Mesodermal cell (in vitro differentiated cells): ENCODE measurements around the gene ADCY3.

Experiments used
- H3K27ac ChIP-seq: 2 replicates; pipeline ENCODE4 v1.7.0; 2013; ENCODE audit warnings: mild to moderate bottlenecking, low read depth, low read length, moderate library complexity; ENCODE audit not compliant: severe bottlenecking
- H3K36me3 ChIP-seq: 2 replicates; pipeline ENCODE4 v1.7.1; 2013; ENCODE audit warnings: mild to moderate bottlenecking, low read length, moderate library complexity; ENCODE audit not compliant: control insufficient read depth, insufficient read depth
- H3K4me1 ChIP-seq: one replicate; pipeline ENCODE4 v1.7.1; 2013; ENCODE audit warnings: mild to moderate bottlenecking, low read length; ENCODE audit not compliant: insufficient read depth, control insufficient read depth, poor library complexity, severe bottlenecking
- H3K4me3 ChIP-seq: 2 replicates; pipeline ENCODE4 v1.7.0; 2013; ENCODE audit warnings: low read length, control low read depth, mild to moderate bottlenecking; ENCODE audit not compliant: insufficient read depth, poor library complexity, severe bottlenecking; ENCODE audit errors: extremely low read depth
- H3K9me3 ChIP-seq: 2 replicates; pipeline ENCODE4 v1.7.1; 2013; ENCODE audit warnings: mild to moderate bottlenecking, low read length, moderate library complexity; ENCODE audit not compliant: control insufficient read depth
- WGBS, 2 experiments: methylation state at CpG; one replicate each; pipeline ENCODE4 v1.1.5; 2013; ENCODE audit warnings: missing lambda C conversion rate in 2 of 2; ENCODE audit not compliant: insufficient coverage in 2 of 2; 5-methylcytosine and 5-hydroxymethylcytosine counted together

Gene ADCY3

DNA sequence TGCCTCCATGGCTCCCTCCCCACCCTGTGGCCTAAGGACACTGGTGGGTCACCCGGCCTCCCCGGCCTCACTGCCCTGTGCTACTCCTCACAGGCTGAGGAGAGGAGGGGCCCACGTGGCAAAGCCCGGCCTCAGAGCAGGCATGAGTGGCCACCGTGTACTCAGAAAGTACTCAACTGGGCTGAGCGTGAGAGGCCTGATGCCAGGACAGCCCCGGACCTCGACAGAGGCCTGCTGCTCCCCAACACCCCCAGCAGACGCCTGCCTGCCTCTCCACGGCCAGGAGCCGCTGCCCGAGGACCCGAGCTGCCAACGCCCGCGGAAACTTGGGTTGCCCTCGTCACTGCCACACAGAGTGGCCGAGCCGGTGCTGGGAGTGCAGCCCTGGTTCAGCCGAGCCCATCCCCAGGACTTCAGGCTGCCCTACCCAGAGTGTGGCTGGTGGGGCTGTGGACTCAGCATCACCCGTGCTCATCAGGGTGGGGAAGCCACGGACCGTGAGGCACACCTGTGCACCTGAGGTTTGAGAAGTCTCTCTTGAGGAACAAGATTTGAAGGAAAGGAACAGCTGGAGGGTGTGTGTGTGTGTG is 67.5 kb downstream of the ADCY3 start:
- peaks cover 20% of the 10 kb centered on the region for H3K4me1 ChIP-seq
- no peak overlapping the region for H3K4me3 ChIP-seq
- peaks cover 13% of the 10 kb centered on the region for H3K9me3 ChIP-seq
- WGBS, 2 experiments = 94 to 97% methylated on average over 17 to 23 of the region's 23 CpGs
- H3K27ac ChIP-seq = no peak overlapping the region
- peaks cover 7% of the 10 kb centered on the region for H3K36me3 ChIP-seq

DNA sequence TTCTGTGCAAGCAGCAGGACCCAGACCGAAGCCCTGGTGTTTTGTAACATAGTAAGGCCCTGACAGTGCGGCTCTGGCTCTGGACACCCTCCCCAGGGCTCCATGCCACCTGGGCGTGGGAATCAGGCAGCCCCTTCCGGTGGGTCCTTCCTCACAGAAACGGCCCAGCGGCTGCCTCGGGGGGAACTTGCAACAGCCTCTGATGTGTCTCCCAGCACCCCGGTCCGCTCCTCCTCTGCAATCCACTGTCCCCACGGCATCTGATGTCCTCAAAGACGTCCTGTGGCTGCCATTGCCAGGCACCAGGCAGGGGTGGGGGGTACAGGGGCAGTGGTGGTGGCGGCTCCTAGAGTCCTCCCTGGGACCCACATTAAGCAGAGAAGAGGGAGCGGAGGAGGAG is 68.0 kb downstream of the ADCY3 start:
- 92 to 96% methylated on average over 8 to 13 of the region's 13 CpGs for WGBS, 2 experiments
- Histone ChIP-seq H3K27ac (no peak overlapping the region), H3K36me3 (peaks cover 7% of the 10 kb centered on the region), H3K4me3 (no peak overlapping the region), H3K4me1 (peaks cover 20% of the 10 kb centered on the region), H3K9me3 (peaks cover 18% of the 10 kb centered on the region)

DNA sequence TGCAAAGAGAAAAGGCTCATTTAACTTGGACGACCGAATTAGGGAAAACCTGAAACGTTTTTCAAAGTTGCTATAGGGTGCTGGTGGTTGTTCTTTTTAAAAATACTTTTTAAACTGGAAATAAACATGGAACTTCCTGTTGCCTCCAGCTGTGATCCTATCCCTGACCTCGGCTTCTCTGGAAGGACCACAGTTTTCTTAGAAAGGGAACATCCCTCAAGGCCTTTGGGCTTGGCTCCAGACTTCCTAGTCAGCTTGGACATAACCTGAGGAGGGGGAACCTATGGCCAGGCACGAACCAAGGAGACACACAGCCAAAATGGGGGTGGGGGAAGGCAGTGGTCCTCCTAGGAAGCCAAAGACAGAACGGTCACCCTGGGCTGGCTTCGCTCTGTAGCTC is 69.1 kb downstream of the ADCY3 start:
- peaks cover 12% of the 10 kb centered on the region for H3K4me1 ChIP-seq
- H3K4me3 ChIP-seq = no peak overlapping the region
- WGBS, 2 experiments = 87 to 92% methylated on average over 6 of the region's 7 CpGs
- H3K36me3 ChIP-seq = peaks cover 7% of the 10 kb centered on the region
- peaks cover 22% of the 10 kb centered on the region for H3K9me3 ChIP-seq
- H3K27ac ChIP-seq = no peak overlapping the region

DNA sequence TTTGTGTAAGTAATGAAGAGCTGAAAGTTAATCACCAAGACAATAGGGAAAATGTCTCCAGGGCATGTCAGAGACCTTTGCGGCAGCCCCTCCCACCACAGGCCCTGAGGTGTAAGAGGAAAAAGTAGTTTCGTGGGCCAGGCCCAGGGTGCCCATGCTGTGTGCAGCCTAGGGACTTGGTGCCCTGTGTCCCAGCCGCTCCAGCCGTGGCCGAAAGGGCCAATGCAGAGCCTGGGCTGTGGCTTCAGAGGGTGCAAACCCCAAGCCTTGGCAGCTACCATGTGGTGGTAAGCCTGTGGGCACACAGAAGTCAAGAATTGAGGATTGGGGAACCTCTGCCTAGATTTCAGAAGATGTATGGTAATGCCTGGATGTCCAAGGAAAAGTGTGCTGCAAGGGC is 74.3 kb downstream of the ADCY3 start:
- no peak overlapping the region for H3K4me3 ChIP-seq
- no peaks in the 10 kb centered on the region for H3K36me3 ChIP-seq
- WGBS, 2 experiments = 94 to 97% methylated on average over 3 to 5 of the region's 5 CpGs
- no peaks in the 10 kb centered on the region for H3K4me1 ChIP-seq
- no peak overlapping the region for H3K27ac ChIP-seq
- peaks cover 22% of the 10 kb centered on the region for H3K9me3 ChIP-seq

DNA sequence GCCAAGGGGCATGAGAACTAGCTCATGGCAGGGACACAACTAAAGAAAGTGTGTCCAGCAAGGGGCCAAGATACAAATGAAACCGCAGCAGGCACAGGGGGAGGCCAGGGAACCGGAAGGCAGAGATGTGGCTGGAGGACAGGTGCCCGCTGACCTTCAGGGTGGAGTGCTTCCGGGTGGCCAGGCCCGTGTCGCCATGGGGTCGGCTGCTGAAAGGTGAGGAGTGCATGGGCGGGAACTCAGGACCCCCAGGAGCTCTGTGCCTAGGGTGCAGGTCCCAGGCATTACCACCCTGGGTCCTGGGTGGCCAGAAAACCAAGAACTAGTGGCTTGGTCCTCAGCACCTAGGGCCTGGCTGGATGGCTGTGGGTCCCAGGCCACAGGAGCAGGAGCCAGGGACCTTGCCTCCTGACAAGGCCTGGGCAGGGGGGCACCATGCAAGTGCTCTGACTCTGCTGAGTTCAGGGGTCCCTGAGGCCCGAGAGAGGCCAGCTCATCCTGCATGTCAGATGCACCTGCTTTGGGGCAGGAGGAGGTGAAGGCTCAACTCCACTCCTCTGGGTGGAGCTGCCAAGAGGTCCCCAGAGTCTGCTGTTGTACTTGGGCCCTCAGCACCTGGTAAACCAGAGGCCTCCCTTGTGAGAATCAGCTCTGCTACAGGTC is 75.9 kb downstream of the ADCY3 start:
- H3K4me3 ChIP-seq = no peak overlapping the region
- 94 to 99% methylated on average over 2 to 9 of the region's 9 CpGs for WGBS, 2 experiments

DNA sequence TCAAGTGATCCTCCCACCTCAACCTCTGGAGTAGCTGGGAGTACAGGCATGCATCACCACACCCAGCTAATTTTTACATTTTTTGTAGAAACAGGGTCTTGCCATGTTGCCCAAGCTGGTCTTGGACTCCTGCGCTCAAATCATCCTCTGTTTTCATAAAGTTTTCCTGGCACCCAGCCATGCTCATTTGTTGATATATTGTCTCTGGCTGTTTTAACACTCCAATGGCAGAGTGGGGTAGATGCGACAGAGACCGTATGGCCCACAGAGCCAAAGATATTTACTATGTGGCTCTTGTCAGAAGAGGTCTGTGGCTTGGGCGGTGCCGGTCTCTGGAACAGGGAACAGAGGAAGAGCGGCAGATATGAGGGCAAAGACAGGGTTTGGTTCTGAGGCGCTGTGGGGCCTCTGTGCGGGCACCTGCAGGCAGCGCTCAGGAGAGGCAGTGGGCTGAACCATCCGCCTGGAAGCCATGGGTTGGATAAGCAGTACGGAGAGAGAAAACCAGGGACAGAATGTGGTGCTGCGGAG is 76.6 kb downstream of the ADCY3 start:
- peaks cover 2% of the 10 kb centered on the region for H3K36me3 ChIP-seq
- H3K4me3 ChIP-seq = no peak overlapping the region
- H3K27ac ChIP-seq = no peak overlapping the region
- 93 to 99% methylated on average over 9 to 12 of the region's 12 CpGs for WGBS, 2 experiments
- H3K4me1 ChIP-seq = no peaks in the 10 kb centered on the region
- peaks cover 14% of the 10 kb centered on the region for H3K9me3 ChIP-seq

More for the DNA sequence above, 75.9 kb downstream of the ADCY3 start:
- Histone ChIP-seq H3K27ac (no peak overlapping the region), H3K36me3 (peaks cover 1% of the 10 kb centered on the region), H3K9me3 (peaks cover 22% of the 10 kb centered on the region), H3K4me1 (no peaks in the 10 kb centered on the region)

DNA sequence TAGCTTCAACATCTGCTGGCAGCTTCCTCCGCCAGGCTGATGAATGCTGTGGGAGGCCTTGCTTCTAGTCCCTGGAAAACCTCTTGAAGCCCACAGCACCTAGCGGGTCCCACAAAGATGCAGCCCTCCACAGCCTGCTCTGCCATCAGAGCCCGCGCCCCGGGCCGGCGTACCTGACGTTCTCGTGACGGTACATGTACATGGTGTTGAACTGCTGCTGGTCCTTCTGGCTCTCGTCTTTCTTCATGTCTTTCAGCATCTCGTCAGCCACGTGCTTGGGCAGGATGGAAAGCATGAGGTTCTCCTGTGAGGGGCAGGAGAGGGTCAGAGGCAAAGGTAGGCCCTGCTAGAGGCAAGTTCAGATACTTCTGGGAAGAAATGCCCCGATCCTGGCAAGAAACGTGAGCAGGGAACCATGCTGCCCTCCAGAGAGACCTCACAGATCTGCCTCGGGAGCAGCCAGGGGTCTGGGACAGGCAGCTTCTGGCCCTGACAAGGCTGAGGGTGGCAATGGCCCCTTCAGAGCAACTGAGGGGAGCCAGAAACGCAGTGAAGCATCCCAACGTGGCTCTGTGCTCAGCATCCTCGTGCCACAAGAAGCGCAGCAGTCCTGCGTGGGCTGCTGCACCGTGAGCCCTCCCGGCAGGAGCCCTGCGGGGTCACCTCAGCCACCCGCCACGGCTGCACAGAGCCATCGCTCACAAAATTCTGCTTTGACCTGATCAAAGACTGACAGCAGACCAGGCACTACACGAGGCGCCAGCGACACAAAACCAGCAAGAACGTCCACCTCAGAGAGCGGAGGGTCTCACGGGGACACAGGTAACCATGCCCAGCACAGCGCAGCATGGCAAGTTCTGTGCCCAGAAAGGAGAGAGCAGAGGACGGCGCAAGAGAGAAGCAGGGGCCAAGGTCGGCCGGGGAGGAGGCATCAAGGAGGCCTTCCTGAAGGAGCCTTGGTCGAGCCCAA is 77.7 kb downstream of the ADCY3 start:
- Histone ChIP-seq H3K4me3 (no peak overlapping the region), H3K27ac (no peak overlapping the region), H3K9me3 (peaks cover 7% of the 10 kb centered on the region), H3K4me1 (no peaks in the 10 kb centered on the region), H3K36me3 (peaks cover 2% of the 10 kb centered on the region)
- WGBS, 2 experiments = 92 to 95% methylated on average over 38 to 39 of the region's 39 CpGs

DNA sequence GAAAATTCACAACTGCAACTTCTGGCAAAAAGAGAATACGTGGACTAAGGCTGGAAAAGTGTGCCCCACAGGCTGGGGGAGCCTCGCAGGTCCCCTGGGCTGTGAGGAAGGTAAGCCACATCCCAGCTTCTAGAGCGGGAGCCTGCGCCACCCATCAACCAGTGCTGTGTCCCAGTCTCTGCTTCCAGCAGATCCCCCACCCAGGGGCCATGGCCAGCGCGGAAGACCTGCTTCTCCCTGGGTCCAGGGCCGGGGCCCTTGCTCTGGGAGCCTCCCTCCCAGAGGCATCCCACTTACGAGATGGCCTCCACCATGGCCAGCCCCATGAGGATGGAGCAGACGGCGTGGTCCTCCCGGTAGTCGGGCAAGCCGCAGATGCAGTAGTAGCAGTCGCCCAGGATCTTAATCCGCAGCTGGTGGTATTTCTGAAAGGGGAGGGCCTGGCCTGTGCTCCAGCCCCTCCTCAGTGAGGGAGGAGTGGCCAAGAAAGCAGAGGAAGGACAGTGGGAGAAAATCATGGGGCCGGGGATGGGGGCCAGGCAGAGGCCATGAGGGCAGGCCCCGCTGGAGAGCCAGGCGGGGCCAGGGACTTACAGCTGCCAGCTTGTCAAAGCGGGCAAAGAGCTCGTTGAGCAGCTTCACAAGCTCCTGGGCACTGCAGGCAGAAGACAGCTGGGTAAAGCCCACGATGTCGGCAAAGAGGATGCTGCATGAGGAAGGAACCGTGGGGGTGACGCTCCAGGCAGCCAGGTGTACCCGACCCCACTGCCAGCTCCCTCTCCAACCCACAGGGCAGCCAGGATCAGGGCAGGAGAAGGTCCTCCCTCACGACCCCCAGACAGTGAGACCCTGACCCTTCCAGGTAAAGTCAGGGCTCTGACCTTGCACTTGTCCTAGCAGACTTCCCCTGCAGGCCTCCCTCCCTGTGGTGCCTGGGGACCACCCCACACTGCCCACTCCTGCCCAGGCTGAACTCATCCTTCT is 78.8 kb downstream of the ADCY3 start:
- peaks cover 8% of the 10 kb centered on the region for H3K36me3 ChIP-seq
- no peak overlapping the region for H3K27ac ChIP-seq
- H3K4me1 ChIP-seq = no peaks in the 10 kb centered on the region
- no peak overlapping the region for H3K4me3 ChIP-seq
- WGBS, 2 experiments = 88 to 90% methylated on average over 20 to 25 of the region's 26 CpGs
- peaks cover 2% of the 10 kb centered on the region for H3K9me3 ChIP-seq

DNA sequence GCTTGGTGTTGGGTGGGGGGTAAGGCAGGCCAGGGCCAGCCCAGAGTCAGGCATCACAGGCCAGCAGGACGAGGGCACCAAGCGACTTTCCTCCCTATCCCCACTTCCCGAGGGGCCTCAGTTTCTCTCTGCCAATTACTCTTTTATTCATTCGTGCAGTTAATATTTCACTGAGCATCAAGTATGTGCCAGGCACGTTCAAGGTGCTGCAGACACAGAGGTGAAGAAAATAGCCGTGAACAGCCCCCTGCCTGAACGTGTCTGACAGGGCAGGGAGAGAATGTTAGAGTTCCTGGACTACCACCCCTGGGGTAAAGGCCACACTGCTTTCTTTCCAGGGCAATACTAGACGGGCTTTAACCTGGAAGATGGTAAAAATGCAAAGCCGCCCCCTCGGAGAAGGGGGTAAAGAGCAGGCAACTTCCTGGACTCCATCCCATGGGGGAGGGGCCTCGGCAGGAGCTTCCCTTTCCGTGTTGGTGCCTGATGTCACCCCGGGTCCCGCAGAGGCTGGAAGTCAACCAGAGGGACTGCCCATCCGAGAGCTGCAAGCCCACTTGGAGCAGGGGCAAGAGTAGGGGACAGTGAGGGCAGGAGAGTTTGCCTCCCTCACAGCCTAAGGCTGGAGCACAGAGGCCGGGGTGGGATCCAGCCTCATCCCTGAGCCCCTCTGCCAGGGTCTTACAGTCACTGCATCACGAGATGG is 79.7 kb downstream of the ADCY3 start:
- H3K36me3 ChIP-seq = peaks cover 14% of the 10 kb centered on the region
- no peak overlapping the region for H3K4me3 ChIP-seq
- WGBS, 2 experiments = 79 to 80% methylated on average over 13 to 17 of the region's 17 CpGs
- H3K9me3 ChIP-seq = no peaks in the 10 kb centered on the region
- no peaks in the 10 kb centered on the region for H3K4me1 ChIP-seq
- H3K27ac ChIP-seq = no peak overlapping the region
